Cerebellar cortex (tissue), 1 donor: ENCODE results near the gene PSME3IP1.
A peak's percentile ranks its signal among the peaks of the same experiment; 100 is the strongest.
"Not testable (repeated sequence)": the region's sequence is repeated elsewhere in the genome, so short reads cannot be mapped to it uniquely, and the experiment has no call there.

Experiments used
- DNase-seq: peaks from one replicate; pipeline ENCODE4 v3.0.0-alpha.2; 2015; ENCODE audit warnings: low spot score

PSME3IP1 gene

DNA sequence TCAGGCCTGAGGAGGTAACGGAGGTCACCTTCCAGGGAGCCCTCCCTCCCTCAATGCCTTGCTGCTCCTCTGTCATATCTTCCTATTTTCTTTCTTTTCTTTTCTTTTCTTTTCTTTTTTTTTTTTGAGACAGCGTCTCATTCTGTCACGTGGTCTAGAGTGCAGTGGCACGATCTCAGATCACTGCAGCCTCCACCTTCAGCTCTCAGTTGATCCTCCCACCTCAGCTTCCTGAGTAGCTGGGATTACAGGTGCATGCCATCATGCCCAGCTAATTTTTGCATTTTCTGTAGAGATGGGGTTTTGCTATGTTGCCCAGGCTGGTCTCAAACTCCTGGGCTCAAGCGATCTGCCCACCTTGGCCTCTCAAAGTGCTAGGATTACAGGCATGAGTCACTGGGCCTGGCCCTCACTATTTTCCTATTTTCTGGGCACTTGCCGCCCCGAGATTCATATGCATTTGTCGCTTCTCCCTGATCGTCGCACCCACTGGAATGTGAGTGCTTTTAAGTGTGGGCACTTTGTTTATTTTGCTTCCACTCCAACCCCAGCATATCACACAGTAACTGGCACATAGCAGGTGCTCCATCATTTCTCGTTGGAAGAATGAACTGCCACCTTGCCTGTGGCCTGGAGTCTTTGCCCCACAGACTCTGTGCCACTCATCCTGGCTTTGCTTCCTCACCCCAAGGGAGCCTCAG lies 61.7 kb downstream of the PSME3IP1 start:
- no peak for DNase-seq

DNA sequence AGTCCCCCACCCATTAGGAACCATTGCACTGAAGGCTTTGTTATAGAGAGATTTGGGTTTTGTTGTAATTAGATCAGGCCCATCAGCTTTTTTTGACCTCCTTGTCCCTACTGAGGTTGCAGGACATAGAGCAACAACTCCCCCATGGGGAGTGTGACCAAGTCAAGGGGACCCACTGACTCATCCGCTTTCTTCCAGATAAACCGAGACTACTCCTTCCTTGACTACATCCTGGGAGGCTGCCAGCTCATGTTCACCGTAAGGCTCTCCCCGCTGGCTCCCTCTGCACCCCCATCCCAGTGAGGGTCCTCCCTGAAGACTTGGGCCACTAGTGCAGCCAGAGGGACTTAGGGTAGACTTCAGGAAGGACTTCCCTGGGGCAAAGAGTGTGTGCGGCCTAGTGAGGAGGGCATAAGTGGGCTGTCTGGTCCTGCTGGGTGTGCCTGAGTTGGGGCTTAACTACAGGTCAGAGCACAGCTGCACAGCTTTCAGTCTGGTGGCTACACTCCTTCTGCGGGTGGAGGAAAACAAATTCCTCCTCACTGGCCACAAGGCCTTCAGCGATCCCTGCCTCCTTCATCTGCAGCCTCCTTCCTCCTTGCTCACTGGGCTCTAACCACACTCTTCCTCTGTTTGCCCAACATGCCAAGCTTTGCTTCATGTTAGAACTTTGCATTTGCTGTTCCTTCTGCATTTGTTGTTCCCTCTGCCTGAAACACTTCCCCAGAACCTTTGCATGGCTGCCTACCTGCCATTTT lies 62.4 kb downstream of the PSME3IP1 start:
- DNase-seq: no peak

DNA sequence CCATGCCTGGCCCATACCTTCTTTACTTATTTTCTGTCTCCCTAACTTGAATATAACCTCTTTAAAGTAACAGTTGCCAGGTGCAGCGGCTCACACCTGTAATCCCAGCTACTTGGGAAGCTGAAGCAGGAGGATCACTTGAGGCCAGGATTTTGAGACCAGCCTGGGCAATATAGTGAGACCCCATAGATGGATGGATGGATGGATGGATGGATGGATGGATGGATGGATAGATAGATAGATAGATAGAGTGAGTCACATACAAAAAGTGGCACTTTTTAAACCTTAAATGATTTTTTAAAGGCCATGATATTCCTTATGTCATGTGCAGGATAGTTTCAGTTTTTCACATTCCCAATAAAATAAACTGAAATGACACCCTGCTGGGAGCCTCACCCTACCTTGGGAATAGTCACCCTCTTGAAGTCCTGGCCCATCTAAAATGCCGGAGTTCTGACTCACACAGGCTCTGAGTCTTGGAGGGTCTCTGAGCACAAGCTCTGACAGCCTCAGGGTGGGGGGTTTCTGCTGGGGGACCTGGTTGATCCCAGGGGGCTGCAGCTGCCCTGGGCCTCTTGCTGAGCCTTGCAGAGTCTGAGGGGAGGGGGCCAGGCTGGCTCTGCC lies 67.3 kb downstream of the PSME3IP1 start:
- DNase-seq: no peak

DNA sequence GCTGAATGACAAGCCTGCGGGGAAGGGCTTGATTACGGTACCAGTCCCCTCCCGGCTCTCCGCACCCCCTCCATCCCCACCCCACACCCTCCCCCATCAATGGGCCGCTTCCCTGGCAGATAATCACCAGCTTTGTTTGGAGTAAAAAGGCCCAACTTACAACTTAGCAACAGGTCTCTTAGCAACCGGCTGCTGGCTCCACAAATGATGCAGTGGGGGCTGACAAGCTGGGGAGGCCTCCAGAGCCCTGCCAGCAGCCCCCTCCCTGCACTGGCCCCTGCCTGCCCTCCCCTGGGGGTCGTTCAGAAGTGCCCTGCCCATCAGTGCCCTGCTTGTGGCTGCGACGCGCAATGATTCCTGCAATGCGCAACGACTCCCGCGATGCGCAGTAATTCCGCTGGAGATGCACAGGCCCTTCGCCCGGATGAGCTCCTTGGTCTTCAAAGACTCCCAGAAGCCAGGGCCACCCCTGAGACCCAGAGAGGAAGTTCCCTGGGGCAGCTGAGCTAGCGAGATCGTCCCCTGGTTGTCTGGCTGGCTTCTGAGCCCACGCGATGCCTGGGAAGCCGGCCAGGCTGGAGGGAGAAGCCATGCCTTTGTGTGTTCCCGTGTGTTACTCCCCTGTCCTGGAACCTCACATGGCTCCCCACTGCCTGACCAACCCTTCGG lies 70.2 kb downstream of the PSME3IP1 start:
- DNase-seq: peak; percentile 18

DNA sequence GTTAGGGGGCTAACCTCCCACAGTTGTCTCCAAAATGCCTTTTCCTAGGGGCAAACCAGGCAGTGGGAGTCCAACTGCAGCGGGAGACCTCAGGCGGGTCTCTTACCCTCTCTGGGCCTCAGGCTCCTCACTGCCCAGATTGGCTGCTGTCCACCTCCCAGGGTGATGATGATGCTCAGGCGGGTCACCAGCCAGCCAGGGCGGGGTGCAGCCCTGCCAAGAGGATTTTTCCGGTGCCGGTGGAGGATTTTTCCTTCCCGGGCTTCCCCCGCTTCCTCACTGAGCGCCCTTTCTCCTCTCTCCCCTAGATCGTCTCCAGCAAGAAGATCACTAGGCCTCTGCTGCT lies 70.7 kb downstream of the PSME3IP1 start:
- no peak for DNase-seq

DNA sequence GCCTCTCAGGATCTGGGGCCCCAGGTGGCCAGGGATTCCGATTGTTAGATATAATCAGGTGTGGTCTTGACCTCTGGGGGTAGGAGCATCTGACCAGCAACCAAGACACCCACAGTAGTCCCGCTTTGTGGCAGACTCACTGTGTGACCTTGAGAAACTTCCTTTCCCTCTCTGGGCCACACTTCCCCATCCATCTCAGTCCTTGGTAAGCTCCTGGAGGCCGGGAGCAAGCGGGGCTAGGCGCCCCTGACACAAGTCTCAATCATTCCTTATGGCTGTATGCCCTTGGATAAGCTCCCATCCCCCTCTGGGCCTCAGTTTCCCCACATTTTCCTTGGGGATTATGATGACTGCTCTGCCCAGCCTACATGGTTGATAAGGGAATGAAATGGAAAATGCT lies 72.2 kb downstream of the PSME3IP1 start:
- no peak for DNase-seq

DNA sequence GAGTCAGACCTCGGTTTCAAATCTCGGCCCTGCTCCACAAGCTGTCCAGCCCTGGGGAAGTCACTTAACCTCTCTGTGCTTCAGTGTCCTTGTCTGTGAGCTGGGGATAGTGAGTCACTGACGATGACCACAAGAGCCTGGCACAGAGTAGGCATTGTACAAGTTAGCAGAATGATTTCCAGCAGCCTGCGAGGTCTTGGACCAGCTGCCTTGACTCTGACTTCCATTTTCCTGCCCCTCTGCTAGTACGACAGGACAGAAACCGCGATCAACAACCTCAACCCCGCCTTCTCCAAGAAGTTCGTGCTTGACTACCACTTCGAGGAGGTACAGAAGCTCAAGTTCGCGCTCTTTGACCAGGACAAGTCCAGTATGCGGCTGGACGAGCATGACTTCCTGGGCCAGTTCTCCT lies 72.8 kb downstream of the PSME3IP1 start:
- DNase-seq: no peak

DNA sequence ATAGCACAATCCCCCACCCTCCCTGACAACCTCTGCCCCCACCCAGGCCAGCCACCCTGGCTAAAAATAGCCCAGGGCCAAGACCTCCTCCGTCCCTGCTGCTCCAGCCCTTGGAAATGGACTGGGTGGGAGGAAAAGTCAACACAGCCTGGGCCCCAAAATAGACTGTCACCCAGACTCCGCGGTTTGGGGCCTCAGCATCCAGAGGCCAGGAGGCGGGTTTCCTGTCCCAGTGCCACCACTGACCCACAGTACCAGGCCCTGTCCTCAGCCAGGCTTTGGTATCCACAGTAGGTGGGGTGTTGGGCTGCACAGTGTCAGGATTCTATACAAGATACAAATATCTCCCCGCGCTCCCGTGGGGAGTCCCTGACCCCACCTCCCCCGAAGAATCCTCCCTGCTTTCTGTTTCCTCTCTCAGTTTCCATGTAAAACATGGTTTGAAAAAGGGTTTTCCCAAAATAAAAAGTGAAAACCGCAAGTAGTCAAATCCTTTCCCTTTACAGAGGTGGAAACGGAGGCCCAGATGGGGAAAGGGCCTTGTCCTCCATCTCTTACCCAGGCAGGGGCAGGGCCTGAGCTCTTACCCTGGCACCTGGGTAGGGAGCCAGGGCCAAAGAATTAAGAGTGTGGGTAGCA lies 73.3 kb downstream of the PSME3IP1 start:
- DNase-seq: no peak

DNA sequence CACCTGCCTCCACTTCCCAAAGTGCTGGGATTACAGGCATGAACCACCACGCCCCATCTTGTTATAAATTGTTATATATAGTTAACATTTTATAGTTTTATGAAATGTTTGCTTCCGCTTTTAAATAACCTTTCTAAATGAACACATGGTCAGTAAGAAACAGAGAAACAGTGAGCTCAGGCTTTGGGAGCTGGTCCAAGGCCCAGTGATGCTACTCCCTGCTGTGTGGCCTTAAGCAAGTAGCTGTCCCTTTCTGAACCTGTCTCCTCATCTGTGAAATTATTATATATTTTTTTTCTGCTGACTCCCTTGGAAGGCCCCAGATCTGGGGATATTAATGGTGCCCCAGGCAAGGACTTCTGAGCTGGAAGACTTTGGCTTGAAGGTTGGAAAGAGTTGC lies 74.4 kb downstream of the PSME3IP1 start:
- DNase-seq: no peak

DNA sequence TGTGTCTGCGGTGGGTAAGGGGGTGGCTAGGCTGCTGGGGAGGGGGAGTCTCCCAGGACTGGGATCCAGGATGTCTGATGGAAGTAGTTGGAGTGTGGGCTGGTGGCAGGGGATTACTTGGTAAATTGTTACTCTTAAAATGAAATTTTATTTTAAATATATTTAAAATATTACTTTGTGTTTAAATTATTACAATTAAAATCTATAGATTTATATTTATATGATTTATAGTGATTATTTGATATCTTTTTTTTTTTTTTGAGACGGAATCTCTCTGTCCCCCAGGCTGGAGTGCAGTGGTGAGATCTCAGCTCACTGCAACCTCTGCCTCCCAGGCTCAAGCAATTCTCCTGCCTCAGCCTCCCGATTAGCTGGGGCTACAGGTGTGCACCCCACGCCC lies 74.9 kb downstream of the PSME3IP1 start:
- DNase-seq: no peak

DNA sequence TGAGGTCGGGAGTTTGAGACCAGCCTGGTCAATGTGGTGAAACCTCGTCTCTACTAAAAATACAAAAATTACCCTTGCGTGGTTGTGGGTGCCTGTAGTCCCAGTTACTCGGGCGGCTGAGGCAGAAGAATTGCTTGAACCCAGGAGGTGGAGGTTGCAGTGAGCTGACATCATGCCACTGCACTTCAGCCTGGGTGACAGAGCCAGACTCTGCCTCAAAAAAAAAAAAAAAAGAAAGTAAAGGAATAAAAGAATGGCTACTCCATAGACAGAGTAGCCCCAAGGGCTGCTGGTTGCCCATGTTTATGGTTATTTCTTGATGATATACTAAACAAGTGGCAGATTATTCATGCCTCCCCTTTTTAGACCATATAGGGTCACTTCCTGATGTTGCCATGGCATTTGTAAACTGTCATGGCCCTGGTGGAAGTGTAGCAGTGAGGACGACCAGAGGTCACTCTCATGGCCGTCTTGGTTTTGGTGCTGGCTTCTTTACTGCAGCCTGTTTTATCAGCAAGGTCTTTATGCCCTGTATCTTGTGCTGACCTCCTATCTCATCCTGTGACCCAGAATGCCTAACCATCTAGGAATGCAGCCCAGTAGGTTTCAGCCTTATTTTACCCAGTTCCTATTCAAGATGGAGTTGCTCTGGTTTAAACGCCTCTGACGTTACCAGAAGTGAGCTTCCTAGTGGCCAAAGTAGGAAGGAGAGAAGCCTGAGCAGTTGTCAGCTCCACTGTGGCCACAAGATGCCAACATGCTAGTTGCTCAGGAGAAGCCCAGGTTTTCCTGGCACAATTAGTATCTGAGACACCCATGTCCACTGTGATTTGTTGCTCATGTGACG lies 76.4 kb downstream of the PSME3IP1 start:
- DNase-seq: not testable (repeated sequence)

DNA sequence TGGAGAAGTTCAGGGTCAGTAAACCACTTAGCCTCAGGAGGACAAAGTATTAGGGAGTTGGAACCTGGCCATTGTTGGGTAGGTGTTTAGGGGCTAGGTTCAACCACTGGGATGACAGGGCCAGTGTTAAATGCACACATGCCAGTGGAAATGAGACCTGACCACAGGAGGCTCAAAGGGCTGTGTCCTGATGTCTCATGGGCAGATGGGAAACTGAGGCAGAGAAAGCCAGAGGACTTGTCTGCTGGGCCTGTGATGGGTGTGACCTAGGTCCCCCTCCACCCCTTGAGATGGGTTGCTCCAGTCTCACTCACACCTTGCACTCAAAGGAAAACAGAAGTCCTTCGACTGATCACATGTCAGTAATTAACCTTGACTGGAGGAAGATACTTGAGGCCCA lies 77.4 kb downstream of the PSME3IP1 start:
- DNase-seq: no peak

DNA sequence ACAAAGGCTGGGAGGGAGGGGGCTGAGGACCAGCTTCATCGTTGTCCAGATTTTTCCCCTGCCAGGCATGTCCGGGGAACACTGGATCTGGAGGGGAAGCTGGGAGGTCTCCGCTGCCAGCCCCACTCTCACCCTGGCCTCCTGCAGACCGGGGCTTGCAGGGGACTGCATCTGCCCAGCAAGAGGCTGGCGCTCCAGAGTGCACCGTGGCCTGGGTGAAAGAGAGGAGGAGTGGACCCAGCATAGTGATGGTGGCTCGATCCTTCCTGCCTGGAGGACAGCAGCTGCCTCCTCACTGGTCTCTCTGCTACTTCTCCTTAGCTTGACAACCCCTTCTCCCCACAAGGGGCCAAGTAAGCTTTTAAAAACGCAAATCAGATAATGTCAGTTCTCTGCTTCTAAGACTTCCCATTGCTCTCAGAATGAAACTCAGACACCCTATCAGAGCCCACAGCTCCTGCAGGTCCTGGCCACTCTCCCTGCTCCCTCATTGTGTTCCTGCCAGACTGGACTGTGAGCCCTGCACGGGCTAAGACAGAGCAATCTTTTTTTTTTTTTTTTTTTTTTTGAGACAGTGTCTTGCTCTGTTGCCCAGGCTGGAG lies 78.4 kb downstream of the PSME3IP1 start:
- no peak for DNase-seq

DNA sequence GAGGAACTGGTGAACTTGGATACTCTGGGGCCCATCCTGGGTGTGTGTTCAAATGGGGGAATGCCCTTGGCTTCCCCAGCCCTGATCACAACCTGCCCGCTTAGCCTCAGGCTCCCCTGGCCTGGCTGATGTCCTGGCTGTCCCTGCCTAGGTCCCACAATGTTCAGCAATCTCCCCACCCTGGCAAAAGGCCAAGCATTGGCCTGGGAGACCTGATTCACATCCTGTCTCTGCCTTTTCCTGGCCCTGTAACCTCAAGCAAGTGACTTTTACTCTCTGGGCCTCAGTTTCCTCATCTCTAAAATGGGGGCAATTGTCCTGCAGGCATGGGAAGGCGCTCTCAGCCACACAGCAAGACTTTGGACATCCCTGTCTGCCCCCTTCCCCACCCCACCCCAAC lies 79.1 kb downstream of the PSME3IP1 start:
- DNase-seq: no peak

DNA sequence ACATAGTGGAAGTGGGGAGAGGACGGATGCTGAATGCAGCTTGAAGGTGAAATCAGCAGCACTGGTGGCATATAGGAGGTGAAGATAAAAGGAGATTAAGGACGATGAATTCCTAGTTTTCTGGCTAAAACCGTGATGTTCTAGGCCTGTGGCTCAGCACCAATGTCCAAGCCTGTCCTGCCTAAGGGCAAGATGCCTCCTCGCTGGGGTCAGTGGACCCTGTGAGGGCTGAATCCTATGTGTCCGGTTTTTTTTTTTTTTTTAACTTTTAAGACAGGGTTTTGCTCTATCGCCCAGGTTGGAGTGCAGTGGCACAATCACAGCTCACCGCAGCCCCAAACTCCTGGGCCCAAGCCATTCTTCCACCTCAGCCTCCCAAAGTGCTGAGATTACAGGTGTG lies 80.7 kb downstream of the PSME3IP1 start:
- no peak for DNase-seq

DNA sequence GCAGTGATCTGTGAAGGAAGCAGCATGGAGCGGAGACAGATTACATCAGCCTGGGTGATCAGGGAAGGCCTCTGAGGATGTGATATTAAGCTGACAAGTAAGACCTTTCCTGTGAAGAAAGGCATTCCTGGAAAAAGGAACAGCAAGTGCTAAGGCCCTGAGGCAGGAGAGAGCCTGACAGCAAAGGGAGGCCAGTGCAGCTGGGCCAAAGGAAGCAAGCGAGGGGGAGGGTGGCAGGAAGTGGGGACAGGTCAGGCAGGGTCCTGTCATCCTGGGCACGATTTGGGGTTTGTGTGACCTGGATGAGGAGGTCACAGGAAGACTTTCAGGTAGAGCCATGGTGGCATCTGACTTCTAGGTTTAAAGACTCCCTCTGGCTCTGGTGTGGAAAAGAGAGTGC lies 81.1 kb downstream of the PSME3IP1 start:
- no peak for DNase-seq

DNA sequence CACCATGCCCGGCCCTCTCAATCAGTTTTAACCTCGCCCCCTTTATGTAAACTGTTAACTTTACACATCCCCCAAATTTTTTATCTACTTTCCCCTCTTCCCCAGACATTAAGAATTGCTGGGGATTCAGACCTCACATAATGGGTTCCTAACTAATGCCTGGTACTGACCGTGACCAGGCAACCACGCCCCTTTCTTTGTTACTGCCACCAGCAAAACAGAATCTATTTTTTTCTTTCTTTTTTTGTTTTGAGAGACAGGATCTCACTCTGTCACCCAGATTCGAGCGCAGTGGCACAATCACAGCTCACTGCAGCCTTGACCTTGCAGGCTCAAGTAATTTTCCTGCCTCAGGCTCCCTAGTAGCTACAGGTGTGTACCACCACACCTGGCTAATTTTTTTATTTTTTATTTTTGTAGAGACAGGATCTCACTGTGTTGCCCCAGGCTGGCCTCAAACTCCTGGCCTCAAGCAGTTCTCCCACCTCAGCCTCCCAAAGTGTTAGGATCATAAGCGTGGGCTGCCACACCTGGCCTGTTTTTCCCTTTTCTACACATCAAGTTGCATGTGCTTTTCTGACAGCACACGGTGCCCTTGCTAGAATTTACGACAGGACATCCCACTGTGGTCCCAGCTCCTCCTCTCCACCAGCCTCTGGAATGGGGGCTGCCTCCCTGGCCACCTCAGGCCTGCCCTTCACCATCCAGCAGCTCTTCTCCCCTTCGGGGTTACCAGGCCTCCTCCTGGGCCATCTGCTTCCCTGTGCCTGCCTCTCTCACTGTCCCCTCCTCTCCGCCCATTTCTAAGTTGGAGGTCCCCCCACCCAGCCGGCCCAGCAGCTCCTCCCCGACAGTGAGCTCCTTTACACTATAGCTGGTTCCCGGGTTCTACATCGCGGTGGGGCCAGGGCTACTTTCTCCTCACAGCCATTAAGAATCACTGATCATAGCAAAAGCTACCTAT lies 82.7 kb downstream of the PSME3IP1 start:
- no peak for DNase-seq
